ENCODE measurements around the gene NEDD4L.
A peak's percentile ranks its signal among the peaks of the same experiment; 100 is the strongest.

The NEDD4L gene

GRCh38 chr18:58303363-58303762, 259.3 kb downstream of the NEDD4L start:
- no peak for DNase-seq

GRCh38 chr18:58305792-58306191, 261.8 kb downstream of the NEDD4L start:
- DNase-seq = no peak

DNA sequence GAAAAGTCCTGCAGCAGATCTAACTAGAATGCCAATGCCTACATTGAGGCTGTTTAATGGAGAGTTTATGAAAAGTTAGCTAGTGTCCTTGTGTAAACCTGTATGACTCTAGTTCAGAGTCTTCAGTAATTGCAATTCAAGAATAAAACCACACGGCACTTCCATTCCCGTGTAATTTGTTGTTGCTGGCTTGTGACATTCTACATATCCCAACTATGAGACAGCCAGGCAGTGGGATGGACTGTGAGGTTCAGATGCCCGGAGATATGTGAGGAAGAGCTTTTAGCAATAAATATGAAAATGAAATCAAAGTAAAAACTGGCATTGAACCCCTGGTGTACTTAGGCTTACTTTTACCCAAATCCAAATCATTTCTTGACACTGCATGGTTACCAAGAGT, 263.4 kb downstream of the NEDD4L start:
- no peak for DNase-seq

- no peak for DNase-seq
Observed at GRCh38 chr18:58308463-58308862, 264.4 kb downstream of the NEDD4L start.

- DNase-seq = no peak
Observed at GRCh38 chr18:58309099-58309498, 265.1 kb downstream of the NEDD4L start.

GRCh38 chr18:58309610-58310239, 265.7 kb downstream of the NEDD4L start:
- no peak for DNase-seq

DNA sequence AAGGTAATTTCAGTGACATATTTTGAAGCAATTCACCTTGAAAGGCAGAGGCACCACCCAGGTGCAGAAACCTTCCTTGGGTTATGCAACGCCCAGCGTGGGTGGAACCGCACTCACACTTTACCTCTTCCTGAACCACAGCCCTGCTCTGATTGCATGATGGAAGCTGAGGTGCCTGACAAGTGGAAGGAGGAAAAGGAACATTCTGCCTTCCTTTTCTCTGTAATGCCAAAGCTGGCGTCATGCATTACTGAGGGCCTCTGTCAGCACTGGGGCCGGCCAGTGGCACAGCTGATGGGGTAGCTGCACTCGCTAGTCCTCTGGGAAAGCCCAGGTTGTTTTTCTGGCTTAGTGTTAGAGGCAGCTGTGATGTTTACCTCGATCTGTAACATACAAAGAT, 266.5 kb downstream of the NEDD4L start:
- DNase-seq = peak; percentile 69

GRCh38 chr18:58311390-58311789, 267.4 kb downstream of the NEDD4L start:
- no peak for DNase-seq

DNA sequence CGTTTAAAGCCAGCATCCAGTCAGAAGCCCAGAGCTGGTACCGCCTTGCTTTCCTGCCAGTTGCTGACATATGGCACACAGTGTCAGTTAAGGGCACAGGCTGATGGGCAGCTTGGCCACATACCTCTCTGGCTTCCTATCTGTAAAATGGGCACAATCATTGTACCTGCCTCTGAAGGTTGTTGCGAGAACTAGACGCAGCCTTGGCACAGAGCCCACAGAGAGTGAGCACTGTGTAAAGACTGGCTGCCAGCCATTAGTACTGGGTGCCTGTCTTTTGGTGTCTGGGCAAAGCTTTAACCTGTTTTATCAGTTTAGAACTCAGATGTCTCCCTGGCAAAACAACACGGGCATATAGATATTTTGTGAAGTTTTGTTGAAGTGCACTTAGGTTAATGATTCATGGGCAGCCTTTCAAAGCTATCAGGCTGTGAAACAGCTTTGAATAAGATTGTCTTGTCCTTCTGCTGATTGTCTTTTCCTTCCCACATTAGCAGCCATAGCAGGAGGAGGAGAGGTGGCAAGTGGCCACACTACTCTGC, 269.5 kb downstream of the NEDD4L start:
- no peak for DNase-seq

GRCh38 chr18:58314284-58314683, 270.3 kb downstream of the NEDD4L start:
- no peak for DNase-seq

GRCh38 chr18:58315041-58315440, 271.0 kb downstream of the NEDD4L start:
- DNase-seq = no peak

DNA sequence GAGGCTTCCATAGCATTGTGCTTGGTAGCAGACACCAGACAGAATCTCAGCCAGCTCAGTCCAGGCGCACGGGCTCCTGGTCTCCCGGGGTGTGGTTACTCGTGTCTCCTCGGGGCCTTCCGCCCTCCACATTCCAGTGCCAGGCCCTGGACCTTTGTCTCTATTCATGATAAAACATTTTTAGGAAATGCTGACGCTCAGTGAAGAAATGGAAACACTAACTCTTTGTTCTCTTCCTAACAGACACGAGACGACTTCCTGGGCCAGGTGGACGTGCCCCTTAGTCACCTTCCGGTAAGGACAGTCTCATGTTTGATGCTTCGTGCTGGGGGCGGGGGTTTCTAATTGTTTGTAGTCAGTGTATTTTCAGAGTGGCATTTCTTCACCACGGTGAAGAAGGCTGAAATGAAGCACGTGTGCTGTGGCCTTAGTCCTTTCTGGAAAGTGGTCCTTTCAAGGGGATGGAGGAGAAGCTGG, 271.8 kb downstream of the NEDD4L start:
- DNase-seq = no peak

DNA sequence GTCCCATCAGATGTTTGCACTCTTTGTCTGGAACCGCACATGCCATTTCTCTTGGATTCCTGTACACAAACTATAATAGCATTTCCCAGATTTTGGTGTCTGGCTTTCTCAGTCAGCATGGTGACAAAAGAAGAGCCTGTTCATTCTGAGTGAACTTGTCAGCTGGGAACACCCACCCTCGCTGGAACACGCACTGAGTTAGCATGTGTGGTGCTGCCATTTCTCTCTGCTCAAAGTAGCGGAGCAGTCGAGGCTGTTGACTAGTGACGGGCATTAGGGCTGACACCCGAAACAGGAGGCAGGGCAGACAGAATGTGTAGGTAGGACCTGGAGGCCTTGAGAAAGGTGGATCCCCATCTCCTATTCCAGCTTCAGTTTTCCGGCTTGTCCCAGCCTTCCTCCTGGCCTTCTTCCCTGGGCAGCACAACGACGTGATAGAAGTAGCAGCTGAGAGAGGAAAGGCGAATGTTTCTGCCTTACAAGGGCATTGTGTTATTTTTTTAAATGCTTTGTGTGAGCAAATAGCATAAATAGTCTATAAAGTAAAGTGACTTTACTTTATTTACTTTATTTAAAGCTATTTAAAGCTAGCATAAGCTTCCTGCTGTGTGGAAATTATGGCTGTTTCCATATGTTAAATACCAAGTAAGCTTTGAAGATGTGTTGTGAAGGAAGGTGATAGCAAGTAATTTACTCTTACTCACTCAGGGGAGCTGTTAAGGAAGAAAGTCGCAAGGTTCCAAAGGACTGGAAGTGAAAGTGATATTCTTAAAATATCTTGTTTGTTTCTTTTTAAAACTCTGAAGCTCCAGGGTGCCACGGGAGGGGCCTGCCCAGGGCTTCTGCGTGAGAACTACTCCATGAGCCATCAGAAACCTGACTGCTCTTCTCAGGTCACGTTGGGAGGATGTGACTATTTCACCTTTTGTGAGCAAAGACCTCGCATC, 272.6 kb downstream of the NEDD4L start:
- DNase-seq = no peak

GRCh38 chr18:58319719-58320118, 275.7 kb downstream of the NEDD4L start:
- DNase-seq = no peak

GRCh38 chr18:58320907-58321561, 277.0 kb downstream of the NEDD4L start:
- no peak for DNase-seq

DNA sequence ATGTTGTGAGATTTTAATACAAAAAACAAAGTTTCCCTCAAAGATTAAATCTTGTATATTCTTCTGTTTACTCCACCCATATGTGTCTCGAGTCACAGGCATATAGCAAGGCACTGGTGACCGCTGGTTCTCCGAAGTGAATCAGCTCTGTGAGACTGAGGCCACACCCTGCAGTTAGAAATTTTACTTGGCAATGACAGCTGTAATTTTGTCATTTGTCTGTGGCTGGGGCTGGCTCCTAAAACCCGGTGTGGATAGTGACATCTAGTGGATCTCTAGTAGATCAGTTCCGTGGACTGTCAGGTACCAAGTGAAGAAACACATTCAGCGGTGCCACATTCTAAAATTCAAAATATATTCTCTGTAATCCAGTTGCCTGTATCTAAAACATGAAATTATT, 278.0 kb downstream of the NEDD4L start:
- DNase-seq = no peak

DNA sequence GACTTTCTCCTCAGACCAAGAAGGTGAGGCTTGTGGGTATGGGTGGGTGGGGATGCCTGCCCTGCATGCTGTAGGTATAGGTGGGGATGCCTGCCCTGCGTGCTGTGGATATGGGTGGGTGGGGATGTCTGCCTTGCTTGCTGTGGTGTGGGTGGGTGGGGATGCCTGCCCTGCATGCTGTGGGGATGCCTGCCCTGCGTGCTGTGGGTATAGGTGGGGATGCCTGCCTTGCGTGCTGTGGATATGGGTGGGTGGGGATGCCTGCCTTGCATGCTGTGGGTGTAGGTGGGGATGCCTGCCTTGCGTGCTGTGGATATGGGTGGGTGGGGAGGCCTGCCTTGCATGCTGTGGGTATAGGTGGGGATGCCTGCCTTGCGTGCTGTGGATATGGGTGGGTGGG, 278.4 kb downstream of the NEDD4L start:
- DNase-seq = no peak

DNA sequence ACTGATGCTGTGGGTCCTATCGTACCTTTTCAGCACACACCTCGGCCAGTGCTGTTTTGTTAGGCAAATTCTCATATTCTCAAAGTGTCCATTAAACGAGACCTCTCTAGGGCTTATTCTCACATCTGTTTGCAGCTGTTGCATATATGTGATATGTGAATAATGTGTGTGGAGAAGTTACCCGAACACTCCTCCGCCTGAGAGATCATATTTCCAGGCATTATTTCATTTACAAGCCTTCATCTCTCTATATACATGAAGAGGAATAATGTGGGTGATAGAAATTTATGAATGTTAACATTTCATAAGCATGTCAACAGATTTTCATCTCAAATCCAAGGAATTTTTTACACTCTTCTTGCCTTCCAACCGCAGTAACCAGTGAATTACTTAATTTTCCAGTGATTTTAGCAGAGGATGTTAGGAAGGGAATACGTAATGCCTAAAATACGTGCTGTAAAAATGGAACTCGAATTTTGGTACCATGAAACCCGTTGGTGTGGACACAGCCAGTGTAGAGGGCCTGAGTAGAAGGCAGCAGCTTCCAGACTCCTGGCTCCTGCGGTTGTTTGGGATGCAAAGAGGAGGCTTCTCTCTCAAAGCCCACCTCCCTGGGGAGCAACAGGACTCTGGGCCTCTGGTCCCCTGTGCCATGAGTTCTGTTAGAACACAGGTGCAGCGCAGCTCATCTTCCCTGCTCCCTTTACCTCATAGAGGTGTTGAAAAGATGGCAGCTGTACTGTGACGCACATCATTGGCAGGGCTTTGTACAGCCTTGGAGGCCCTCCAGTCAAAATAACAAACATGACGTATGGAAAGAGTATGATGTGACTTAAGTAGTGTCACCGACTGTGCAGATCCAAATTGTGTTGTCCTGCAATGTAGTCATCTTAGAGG, 280.1 kb downstream of the NEDD4L start:
- no peak for DNase-seq

DNA sequence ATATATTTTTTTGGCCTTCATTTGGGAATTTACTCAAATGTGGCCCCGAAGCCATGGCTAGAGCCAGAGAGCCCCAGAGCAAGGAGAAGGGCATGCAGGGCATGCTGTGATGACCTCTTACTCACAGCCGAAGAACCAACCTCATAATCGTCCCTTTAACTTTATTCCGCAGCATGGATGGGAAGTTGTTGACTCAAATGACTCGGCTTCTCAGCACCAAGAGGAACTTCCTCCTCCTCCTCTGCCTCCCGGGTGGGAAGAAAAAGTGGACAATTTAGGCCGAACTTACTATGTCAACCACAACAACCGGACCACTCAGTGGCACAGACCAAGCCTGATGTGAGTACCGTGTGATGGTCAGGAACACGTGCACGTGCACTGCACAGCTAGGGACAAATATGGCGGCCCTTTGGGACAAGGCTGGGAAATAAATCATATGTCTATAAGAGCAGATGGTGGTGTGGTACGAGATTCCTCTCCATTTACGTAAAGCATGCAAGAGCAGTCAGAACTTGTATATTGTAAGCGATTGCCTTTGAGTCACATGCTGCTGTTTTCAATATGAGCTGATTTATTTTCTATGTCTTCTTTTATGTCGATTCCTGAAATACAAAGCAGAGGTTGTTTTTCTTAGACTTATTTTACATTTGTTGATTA, 280.9 kb downstream of the NEDD4L start:
- DNase-seq = peak; percentile 35

DNA sequence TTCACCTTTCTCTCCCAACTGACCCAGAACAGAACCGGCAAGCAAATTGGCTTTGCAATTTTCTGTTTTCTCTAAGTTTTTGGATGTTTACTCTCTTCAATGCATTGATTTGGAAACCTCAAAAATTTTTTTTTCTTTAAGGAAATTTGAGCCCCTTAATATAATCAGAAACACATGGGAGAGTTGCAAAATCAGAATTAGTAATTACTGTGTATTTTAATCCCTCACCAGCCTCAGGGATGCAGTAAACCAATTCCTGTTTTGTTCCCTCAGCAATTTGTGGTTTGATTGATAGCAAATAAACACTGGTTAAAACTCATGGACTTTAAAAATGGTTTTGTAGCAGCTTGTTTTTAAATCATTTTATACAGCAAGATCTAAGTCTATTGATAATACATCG, 281.5 kb downstream of the NEDD4L start:
- no peak for DNase-seq

DNA sequence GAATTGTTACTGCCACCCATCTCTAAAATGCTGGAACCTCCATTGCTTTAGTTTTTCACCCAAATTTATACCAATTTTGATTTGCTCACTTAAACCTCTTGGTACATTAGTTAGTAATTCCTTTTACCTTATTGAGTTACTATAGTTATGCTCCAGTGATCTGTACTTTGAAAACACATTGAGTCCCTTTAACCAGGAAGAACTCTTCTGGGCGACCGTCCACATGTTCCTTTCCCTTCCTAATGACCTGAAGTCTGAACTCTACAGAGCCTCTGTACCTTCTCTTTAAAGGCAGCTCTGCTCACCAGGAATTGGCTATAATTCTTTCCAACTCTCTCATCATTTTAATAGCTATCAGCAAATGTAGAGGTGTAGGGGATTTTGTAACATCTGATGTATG, 290.0 kb downstream of the NEDD4L start:
- no peak for DNase-seq

GRCh38 chr18:58335223-58335622, 291.2 kb downstream of the NEDD4L start:
- no peak for DNase-seq
